Measurements from ENCODE around the gene CFAP299.
A peak's percentile ranks its signal among the peaks of the same experiment; 100 is the strongest.

The CFAP299 gene

GRCh38 chr4:80365928-80366327 lies 30.4 kb downstream of the CFAP299 start:
- peak; percentile 77 for ATAC-seq (ENCODE audit: low read depth)
- no peak overlapping the region for H3K4me3 ChIP-seq (ENCODE audit: severe bottlenecking)
- no peaks in the 10 kb centered on the region for H3K27me3 ChIP-seq (ENCODE audit: insufficient read depth, poor library complexity, severe bottlenecking)
- H3K9me3 ChIP-seq (ENCODE audit: severe bottlenecking) = no peaks in the 10 kb centered on the region
- TF ChIP-seq CTCF (IDR thresholded peaks at IDR 0.05; ENCODE audit: poor library complexity, severe bottlenecking) = peak; percentile 81
- H3K4me1 ChIP-seq (ENCODE audit: insufficient read depth, poor library complexity, severe bottlenecking) = no peaks in the 10 kb centered on the region
- no peak for DNase-seq (ENCODE audit: low spot score)
- no peaks in the 10 kb centered on the region for H3K36me3 ChIP-seq (ENCODE audit: low read depth)
- no peak overlapping the region for H3K27ac ChIP-seq (ENCODE audit: poor library complexity, severe bottlenecking)

GRCh38 chr4:80367737-80368136 lies 32.2 kb downstream of the CFAP299 start:
- H3K4me1 ChIP-seq (ENCODE audit: insufficient read depth, poor library complexity, severe bottlenecking) = no peaks in the 10 kb centered on the region
- no peaks in the 10 kb centered on the region for H3K27me3 ChIP-seq (ENCODE audit: insufficient read depth, poor library complexity, severe bottlenecking)
- H3K4me3 ChIP-seq (ENCODE audit: severe bottlenecking) = no peak overlapping the region
- no peak overlapping the region for H3K27ac ChIP-seq (ENCODE audit: poor library complexity, severe bottlenecking)
- no peaks in the 10 kb centered on the region for H3K9me3 ChIP-seq (ENCODE audit: severe bottlenecking)
- no peak for DNase-seq (ENCODE audit: low spot score)
- no peak for TF ChIP-seq CTCF (IDR thresholded peaks at IDR 0.05; ENCODE audit: poor library complexity, severe bottlenecking)
- H3K36me3 ChIP-seq (ENCODE audit: low read depth) = no peaks in the 10 kb centered on the region
- no peak for ATAC-seq (ENCODE audit: low read depth)

GRCh38 chr4:80370635-80371034 lies 35.1 kb downstream of the CFAP299 start:
- Histone ChIP-seq H3K27ac (ENCODE audit: poor library complexity, severe bottlenecking) (no peak overlapping the region), H3K4me3 (ENCODE audit: severe bottlenecking) (no peak overlapping the region), H3K36me3 (ENCODE audit: low read depth) (no peaks in the 10 kb centered on the region), H3K27me3 (ENCODE audit: insufficient read depth, poor library complexity, severe bottlenecking) (no peaks in the 10 kb centered on the region), H3K9me3 (ENCODE audit: severe bottlenecking) (no peaks in the 10 kb centered on the region), H3K4me1 (ENCODE audit: insufficient read depth, poor library complexity, severe bottlenecking) (no peaks in the 10 kb centered on the region)
- DNase-seq (ENCODE audit: low spot score) (no peak), ATAC-seq (ENCODE audit: low read depth) (no peak)
- TF ChIP-seq CTCF (IDR thresholded peaks at IDR 0.05; ENCODE audit: poor library complexity, severe bottlenecking) = no peak

GRCh38 chr4:80371046-80371445 lies 35.5 kb downstream of the CFAP299 start:
- DNase-seq (ENCODE audit: low spot score) = no peak
- TF ChIP-seq CTCF (IDR thresholded peaks at IDR 0.05; ENCODE audit: poor library complexity, severe bottlenecking) = no peak
- ATAC-seq (ENCODE audit: low read depth) = no peak
- Histone ChIP-seq H3K27ac (ENCODE audit: poor library complexity, severe bottlenecking) (no peak overlapping the region), H3K4me1 (ENCODE audit: insufficient read depth, poor library complexity, severe bottlenecking) (no peaks in the 10 kb centered on the region), H3K36me3 (ENCODE audit: low read depth) (no peaks in the 10 kb centered on the region), H3K27me3 (ENCODE audit: insufficient read depth, poor library complexity, severe bottlenecking) (no peaks in the 10 kb centered on the region), H3K9me3 (ENCODE audit: severe bottlenecking) (no peaks in the 10 kb centered on the region), H3K4me3 (ENCODE audit: severe bottlenecking) (no peak overlapping the region)

- no peak overlapping the region for H3K27ac ChIP-seq (ENCODE audit: poor library complexity, severe bottlenecking)
- H3K4me3 ChIP-seq (ENCODE audit: severe bottlenecking) = no peak overlapping the region
- no peak for TF ChIP-seq CTCF (IDR thresholded peaks at IDR 0.05; ENCODE audit: poor library complexity, severe bottlenecking)
- no peaks in the 10 kb centered on the region for H3K27me3 ChIP-seq (ENCODE audit: insufficient read depth, poor library complexity, severe bottlenecking)
- DNase-seq (ENCODE audit: low spot score) (no peak), ATAC-seq (ENCODE audit: low read depth) (no peak)
- H3K36me3 ChIP-seq (ENCODE audit: low read depth) = no peaks in the 10 kb centered on the region
- no peaks in the 10 kb centered on the region for H3K9me3 ChIP-seq (ENCODE audit: severe bottlenecking)
- H3K4me1 ChIP-seq (ENCODE audit: insufficient read depth, poor library complexity, severe bottlenecking) = no peaks in the 10 kb centered on the region
These were observed 38.6 kb downstream of the CFAP299 start for GRCh38 chr4:80374180-80374579.

Measured in RWPE2 (cell line).